Bronchial epithelial cell (primary cell): ENCODE results near the gene CDON. TPM values are rescaled to one million over a fixed set of nuclear protein-coding genes. Genes with fewer than 3 reads are reported as not detected.

Experiments
- DNase-seq: peaks from one replicate; pipeline ENCODE4 v3.0.0-alpha.2; 2010; ENCODE audit warnings: low read depth
- FAIRE-seq: peaks from 2 replicates; lab custom pipeline; 2011; peaks lifted over from hg19 to GRCh38; lab: Jason Lieb, UNC
- H3K27me3 ChIP-seq: 2 replicates; pipeline ENCODE4 v1.5.1; 2011; ENCODE audit warnings: low read length; ENCODE audit not compliant: control insufficient read depth, insufficient read depth
- H3K36me3 ChIP-seq: 2 replicates; pipeline ENCODE4 v1.5.1; 2011; ENCODE audit warnings: low read length; ENCODE audit not compliant: control insufficient read depth, insufficient read depth
- H3K4me3 ChIP-seq: 2 replicates; pipeline ENCODE4 v1.5.1; 2011; ENCODE audit warnings: mild to moderate bottlenecking, low read depth, low read length, control low read depth
- CTCF ChIP-seq: IDR thresholded peaks from 2 replicates; pipeline ENCODE4 v1.5.1; 2011; ENCODE audit warnings: mild to moderate bottlenecking, moderate library complexity, low read length, control low read depth, inconsistent platforms; ENCODE audit not compliant: insufficient read depth, severe bottlenecking
- total RNA-seq: library from RNA; depleted of rRNA; stranded (reverse); fragments of >200 nt; gene quantifications from 2 replicates; pipeline ENCODE4 v1.2.1, GENCODE V29; 2014

The CDON gene
- total RNA-seq, 1 donor from 2014 or later, result 2.9 TPM

DNA sequence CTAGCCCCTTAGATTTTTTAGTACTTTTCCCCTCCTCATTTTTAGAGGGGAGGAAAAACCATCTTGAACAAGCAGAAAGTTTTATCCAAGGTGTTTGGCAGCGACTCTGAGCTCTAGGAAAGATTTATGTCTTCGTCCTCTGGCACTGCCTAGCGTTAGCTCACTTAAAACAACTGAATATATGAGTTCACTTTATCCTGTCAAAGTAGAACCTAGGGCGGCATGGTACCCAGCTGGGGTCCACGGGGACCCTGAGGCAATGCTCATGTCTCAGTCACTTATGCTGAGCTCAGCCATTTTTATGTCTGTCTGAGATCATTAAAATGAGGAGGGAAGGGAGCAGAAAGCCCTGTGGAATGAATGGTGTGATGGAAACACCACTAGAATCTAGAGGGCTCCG, 131.0 kb downstream of the CDON start:
- Histone ChIP-seq H3K36me3 (no peaks in the 10 kb centered on the region), H3K27me3 (no peaks in the 10 kb centered on the region), H3K4me3 (no peak overlapping the region)
- FAIRE-seq (no peak), DNase-seq (no peak)
- no peak for TF ChIP-seq CTCF

DNA sequence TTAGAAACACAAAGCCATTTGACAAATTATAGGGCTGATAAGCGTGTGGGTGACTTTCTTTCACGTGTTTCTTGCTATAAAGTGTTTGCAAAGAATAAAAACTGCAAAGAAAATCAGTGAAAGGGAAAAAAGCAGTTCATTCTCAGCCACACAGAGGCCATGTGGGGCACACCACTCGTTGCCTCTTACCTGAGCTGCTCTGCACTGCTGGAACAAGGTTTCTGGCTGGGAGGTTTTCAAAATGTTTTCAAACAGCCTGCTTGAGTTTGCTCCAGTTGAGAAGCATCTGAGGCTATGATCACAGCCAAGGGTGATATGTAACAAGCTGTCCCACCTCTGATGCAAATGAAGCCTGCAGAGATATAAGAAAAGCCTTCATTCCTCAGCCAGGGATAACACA, 131.6 kb downstream of the CDON start:
- no peak for DNase-seq
- no peak for FAIRE-seq
- Histone ChIP-seq H3K27me3 (no peaks in the 10 kb centered on the region), H3K4me3 (no peak overlapping the region), H3K36me3 (no peaks in the 10 kb centered on the region)
- TF ChIP-seq CTCF, result no peak

DNA sequence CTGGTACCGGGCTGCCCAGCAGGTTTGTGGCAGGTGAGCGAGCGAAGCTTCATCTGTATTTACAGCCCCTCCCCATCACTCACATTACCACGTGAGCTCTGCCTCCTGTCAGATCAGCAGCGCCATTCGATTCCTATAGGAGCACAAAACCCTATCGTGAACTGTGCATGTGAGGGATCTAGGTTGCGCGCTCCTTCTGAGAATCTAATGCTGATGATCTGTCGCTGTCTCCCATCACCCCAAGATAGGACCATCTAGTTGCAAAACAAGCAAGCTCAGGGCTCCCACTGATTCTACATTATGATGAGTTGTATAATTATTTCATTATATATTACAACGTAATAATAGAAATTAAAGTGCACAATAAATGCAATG, 132.6 kb downstream of the CDON start:
- no peaks in the 10 kb centered on the region for H3K27me3 ChIP-seq
- no peak for TF ChIP-seq CTCF
- no peak for FAIRE-seq
- H3K36me3 ChIP-seq, result no peaks in the 10 kb centered on the region
- DNase-seq, result no peak
- H3K4me3 ChIP-seq, result no peak overlapping the region

DNA sequence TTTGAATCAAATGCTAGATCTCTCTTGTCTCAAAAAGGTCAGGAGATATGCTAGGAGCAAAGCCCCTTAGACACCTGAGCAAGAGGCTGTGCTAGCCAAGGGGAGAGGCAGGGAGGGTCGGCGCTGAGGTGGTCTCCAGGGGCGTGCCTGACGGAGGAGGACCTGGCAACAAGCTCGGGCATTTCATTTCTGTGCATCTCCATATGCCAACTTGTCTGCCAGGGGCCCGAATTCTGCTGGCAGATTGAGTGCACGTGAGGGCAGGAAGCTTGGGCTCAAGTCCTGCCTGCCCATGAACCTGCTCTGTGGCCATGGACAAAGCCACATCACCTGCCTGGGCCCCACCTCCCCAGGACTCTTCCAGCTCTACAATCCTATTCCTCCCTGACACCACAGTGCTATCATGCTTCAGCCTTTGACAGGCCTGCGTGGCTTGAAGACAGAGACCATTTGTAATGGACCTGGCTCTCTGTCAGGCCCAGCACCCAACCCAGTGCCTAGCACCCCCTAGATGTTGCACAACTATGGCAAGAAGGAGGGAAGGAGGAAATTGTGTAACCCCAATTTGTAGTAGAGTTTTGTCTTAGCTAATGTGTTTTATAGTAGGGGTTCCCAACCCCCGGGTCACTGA, 133.1 kb downstream of the CDON start:
- no peak for DNase-seq
- no peak overlapping the region for H3K4me3 ChIP-seq
- no peaks in the 10 kb centered on the region for H3K27me3 ChIP-seq
- H3K36me3 ChIP-seq, result no peaks in the 10 kb centered on the region
- TF ChIP-seq CTCF, result no peak
- no peak for FAIRE-seq

DNA sequence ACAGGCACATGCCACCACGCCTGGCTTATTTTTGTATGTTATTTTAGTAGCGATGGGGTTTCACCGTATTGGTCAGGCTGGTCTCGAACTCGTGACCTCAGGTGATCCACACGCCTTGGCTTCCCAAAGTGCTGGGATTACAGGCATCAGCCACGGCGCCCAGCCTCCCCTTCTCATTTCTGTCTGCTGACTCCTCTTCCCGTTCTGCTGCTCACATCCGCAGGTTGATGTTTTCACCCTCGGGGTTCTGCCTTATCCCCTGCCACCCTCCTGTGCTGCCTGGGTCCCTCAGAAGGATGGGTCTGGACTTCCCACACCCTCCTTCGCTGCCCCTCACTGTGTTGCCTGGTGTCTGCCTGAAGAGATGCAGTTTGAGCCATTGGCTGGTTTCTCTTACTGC, 136.0 kb downstream of the CDON start:
- H3K27me3 ChIP-seq, result no peaks in the 10 kb centered on the region
- FAIRE-seq, result no peak

More for the DNA sequence above, 136.0 kb downstream of the CDON start:
- Histone ChIP-seq H3K36me3 (no peaks in the 10 kb centered on the region), H3K4me3 (no peak overlapping the region)
- TF ChIP-seq CTCF, result no peak
- no peak for DNase-seq
